HG02973 (cell line): ENCODE results near the gene DNLZ.
"Not testable (repeated sequence)": the region's sequence is repeated elsewhere in the genome, so short reads cannot be mapped to it uniquely, and the experiment has no call there.

Experiments
- ATAC-seq: cut with Tn5 transposase; IDR thresholded peaks from one replicate; pipeline ENCODE4 v1.9.1; 2021; ENCODE audit warnings: moderate library complexity; ENCODE audit not compliant: unreplicated experiment

The DNLZ gene

DNA sequence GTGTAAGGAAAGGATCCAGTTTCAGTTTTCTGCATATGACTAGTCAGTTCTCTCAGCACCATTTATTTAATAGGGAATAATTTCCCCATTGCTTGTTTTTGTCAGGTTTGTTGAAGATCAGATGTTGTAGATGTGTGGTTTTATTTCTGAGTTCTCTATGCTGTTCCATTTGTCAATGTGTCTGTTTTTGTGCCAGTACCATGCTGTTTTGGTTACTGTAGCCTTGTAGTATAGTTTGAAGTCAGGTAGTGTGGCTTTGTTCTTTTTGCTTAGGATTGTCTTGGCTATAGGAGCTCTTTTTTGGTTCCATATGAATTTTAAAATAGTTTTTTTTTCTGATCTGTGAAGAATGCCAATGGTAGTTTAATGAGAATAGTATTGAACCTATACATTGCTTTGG lies 42.6 kb downstream of the DNLZ start:
- not testable (repeated sequence) for ATAC-seq

DNA sequence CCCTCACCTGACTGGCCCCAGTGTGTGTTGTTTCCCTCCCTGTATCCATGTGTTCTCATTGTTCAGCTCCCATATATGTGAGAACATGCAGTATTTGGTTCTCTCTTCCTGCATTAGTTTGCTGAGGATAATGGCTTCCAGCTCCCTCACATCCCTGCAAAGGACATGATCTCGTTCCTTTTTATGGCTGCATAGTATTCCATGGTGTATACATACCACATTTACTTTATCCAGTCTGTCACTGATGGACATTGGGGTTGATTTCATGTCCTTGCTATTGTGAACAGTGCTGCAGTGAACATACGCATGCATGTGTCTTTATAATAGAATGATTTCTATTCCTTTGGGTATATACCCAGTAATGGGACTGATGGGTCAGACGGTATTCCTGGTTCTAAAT lies 43.6 kb downstream of the DNLZ start:
- not testable (repeated sequence) for ATAC-seq

GRCh38 chr9:136319244-136319643 lies 44.3 kb downstream of the DNLZ start:
- ATAC-seq, result not testable (repeated sequence)

DNA sequence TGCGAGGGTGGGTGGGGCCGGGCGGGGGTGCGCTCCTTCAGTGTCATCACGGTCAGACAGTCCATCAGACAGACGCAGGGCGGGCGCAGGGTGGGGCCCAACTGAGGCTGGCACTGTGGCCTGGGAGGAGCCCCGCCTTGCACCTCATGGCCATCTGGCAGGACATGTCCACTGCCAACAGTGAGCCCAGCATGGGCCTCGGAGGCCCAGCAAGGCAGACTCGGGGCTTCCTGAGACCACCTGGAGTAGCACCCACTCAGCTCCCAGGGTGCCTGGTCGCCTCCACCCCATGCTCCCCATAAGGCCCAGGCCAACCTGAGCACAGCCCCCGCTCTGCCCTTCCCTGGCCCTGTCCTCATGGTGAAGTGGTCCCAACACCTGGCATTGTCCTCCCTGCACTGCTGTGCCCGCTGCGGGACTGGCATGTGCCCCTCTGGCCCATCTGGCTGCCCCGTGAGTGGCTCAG lies 44.7 kb downstream of the DNLZ start:
- no peak for ATAC-seq

DNA sequence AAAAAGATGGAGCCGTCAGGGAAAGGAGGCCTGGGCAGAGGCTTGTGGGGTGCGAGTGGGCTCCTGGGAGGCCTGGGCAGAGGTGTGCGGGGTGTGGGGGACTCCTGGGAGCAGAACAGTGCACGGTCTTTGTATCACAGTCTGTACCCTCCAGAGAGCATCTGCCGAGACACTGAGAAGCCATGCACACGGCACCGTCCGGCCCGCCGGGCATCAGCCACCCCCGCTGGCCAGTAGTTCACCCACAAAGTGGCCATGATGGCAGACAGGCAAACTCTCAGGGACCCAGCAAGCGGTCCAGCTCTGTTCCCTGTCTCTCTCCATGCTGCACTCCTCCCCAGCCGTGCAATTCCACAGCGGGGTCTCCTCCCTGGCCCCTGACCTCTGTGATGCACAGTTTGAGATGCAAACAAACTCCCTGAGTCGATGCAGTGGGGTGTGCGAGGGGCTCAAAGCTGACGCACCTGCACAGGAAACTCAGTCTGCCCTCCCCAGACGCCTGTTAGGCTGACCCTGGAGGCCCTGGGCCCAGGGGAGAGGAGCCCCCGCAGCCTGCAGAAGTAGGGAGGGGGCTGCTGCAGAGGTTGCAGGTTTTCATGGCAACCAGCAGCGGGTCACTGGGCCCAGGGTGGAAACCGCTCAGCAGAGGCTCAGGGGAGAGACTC lies 45.3 kb downstream of the DNLZ start:
- no peak for ATAC-seq

DNA sequence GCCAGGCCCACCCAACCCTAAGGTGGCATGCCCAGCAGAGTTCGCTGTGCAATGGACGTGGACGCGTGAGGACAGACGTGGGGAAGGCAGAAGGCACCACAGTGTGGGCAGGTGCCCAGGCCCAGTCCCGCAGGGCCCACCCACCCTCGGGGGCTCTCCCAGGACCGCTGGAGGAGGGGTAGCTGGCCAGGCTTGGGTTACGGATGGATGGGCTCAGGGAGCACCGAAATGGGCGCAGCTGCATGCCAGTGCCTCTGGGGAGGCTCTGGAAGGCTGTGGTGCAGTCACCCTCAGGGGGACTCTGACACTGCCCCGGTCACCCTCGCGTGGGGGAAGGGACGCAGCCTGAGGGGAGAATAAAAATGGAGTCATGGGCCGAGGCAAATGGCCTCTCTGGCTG lies 45.8 kb downstream of the DNLZ start:
- ATAC-seq, result no peak

DNA sequence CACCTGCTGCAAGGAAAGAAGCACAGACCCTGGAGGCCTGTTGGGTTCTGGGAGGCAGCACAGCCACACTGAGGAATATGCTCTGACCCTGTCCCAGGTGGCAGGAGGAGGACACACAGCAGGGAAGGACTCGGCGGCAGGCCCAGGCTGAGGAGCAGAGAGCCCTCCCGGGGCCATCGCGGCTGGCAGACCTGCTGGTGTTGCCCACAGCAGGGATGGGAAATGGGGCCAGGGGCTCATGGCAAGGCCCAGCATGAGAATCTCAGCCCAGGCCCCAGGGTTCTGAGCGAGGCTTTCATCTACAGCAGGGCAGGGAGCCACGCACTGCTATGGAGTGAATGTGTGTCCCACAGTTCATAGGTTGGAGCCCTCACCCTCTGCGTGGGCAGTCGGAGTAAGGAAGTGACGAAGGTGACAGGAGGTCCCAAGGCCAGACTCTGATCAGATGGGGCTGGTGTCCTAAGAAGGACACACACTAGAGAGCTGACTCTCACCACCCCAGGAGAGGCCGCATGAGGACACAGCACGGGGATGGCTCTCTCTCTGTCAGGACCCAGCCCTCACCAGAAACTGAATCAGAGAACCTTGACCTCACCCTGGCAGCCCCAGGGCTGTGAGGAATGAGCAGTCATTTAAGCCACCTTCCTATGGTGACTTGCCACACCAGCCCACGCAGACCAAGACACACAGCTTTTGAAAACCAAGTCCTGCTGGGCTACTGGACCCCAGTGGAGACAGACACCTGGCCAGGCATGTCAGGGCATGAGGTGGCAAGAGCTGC lies 46.5 kb downstream of the DNLZ start:
- ATAC-seq, result no peak

DNA sequence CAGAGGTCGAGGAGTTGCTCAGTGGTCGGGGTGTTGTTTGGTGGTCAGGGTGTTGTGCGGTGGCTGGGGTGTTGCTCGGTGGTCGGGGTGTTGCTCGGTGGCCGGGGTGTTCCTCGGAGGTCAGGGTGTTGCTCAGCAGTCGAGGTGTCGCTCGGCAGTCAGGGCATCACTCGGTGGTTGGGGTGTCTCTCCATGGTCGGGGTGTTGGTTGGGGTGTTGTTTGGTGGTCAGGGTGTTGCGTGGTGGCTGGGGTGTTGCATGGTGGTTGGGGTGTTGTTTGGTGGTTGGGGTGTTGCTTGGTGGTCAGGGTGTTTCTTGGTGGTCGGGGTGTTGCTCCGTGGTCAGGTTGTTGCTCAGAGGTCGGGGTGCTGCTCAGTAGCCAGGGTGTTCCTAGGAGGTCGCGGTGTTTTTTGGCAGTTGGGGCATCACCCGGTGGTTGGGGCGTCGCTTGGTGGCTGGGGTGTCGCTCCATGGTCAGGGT lies 47.2 kb downstream of the DNLZ start:
- ATAC-seq, result no peak

- ATAC-seq, result no peak
These were observed 48.6 kb downstream of the DNLZ start for GRCh38 chr9:136314944-136315343.

DNA sequence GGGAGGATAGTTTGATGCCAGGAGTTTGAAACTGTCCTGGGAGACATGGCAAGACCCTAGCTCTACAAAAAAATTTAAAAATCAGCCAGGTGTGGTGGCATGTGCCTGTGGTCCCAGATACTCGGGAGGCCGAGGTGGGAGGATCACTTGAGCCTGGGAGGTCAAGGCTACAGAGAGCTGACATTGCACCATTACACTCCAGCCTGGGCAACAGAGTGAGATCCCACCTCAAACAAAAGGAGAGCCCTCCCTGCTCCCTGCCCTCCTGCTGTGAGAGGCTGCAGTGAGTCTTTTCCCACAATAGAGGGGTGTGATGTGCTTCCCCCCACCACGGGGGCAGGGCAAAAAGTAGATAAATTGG lies 49.5 kb downstream of the DNLZ start:
- ATAC-seq, result no peak

- ATAC-seq, result no peak
These were observed 50.2 kb downstream of the DNLZ start for GRCh38 chr9:136313111-136314055.

DNA sequence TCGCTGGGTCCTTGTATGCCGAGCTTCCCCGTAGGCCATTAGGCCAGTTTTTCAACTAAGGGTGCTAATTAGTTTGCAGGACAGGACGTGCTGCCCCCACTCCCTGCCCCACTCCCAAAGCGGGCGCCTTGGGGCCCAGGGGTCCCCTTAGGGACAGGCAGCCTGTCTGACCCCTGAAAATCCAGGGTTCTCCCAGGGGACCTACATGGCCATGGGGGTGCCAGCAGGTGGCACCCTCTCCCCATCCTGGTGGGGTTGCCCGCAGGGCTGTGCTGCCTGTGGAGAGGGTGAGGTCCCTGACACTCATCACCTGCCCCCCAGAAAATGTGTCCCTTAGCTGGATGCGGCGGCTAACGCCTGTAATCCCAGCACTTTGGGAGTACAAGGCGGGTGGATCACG lies 51.1 kb downstream of the DNLZ start:
- ATAC-seq, result no peak

- ATAC-seq, result no peak
These were observed 51.6 kb downstream of the DNLZ start for GRCh38 chr9:136312009-136312375.

DNA sequence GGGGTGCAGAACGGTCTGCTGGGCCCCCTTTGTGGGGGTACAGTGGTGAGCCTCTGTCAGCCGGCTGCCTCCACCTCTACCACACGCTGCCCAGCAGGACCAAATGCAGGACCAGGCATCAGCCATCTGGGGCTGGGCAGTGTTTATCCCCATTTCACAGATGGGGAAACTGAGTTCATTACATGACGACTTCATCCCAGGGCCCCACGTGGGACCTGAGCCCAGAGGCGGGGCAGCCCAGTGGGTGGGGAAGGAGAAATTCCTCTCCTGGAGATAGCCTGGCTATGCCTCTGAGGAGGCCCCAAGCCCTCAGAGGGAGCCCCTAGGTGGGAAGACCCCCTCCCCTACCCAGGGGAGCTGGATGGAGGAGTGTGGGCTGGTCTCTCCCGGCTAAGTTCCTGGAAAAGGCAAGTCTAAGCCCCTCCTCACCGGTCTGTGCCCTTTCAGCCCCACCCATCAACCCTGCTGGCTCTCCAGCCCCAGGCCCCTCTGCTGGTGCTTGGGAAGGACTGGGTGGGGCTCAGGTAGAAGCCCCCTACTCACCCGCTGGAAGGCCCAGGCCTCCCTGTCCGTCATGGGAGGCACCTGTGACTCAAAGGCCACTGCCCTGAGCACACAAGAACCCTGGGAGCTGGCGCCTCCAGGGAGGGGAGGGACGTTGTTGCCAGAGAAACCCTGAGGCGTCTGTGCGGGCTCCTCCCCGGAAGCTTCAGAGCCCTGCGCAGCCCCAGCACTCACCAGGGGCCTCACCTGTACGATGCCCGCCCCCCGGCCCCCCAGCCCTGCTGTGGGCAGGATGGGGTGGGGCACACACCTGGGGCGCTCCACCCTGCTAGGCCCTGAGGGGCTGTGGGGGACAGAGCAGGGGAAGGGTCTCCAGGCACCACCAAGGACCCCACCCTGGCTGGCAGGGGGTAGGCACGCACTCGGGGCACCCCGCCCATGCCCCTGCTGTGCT lies 52.2 kb downstream of the DNLZ start:
- ATAC-seq, result no peak

- ATAC-seq, result no peak
These were observed 53.1 kb downstream of the DNLZ start for GRCh38 chr9:136310273-136311030.

- no peak for ATAC-seq
These were observed 53.7 kb downstream of the DNLZ start for GRCh38 chr9:136309806-136310220.
